ENCODE results near the gene CCDC191.

The CCDC191 gene, protein sequence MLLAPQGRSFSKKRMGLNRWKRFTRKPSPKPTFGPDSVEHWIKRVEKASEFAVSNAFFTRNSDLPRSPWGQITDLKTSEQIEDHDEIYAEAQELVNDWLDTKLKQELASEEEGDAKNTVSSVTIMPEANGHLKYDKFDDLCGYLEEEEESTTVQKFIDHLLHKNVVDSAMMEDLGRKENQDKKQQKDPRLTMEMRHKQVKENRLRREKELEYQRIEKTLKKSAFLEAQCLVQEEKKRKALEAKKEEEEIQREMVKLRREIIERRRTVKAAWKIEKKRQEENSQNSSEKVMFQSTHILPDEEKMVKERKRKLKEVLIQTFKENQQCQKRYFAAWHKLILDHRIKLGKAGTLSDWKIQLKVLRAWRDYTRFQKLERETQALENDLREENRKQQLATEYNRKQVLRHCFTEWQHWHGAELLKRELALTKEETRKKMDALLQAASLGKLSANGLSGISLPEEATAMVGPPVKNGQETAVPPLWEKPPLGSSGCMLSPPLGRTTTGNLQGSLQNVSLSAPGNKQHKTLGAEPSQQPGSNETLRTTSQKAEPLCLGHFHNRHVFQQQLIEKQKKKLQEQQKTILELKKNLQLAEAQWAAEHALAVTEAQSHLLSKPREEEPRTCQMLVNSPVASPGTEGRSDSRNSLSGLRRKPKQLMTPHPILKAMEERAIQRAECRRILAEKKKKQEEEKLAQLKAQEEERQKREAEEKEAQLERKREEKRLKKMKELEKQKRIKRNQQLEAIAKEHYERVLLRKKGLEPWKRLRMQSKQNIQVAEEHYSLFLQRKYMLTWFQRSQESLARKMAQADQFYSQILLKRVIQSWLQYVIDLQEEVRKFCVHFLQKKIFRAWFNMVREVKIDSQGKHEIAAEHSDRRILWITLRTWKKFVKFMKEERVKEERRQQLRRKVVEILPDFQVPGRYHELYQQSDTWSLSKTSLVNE

DNA sequence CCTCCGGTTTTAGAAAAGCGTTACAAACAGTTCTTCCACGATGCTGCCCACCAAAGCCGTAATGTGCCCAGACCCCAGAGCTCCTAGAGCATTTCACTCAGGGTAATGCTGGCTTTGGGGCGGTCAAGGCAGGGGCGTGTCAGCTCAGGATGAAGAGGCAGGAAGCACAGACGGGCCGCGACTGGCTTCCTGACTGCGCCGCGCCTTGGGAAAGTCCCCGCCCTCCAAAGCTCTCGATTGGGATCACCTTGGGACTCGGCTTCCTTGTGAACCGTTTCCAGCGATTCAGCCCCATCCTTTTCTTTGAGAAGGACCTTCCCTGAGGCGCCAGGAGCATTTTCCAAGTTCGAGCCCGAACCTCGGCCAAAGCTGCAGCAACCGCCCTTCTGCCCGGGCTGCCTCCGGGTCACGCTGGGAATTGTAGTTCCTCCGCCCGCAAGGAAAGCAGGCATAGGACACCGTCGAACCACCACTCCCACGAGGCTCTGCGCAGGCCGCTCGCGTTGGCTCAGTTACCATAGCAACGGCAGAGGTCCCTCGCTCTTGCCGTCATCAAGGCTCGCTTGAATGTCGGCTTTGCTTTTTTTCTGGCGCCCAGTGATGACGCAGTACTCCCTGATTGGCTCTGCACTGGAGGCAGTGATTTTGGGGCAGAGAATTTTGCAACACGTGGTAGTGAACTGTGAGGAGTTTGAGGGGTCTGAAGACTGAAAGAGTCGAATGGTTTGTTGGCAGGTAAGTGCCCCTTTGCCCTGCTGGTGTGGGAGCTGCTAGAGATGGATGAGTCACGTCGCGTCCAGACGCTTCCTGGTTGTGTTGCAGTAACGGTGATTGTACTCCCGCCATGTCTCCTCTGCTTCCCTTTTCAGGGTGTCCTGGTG is at the start of gene CCDC191, which contains the start of gene QTRT2:
CCDC191 (minus strand) TSS at position 397 of the 881 bp plus-strand sequence; CDS start at position 337, 60 bp downstream.
QTRT2 (plus strand) TSS at position 608 of the 881 bp plus-strand sequence. CDS start 8,521 bp downstream, outside the sequence.
- in situ Hi-C loops (cut with MboI; ENCODE audit: low sequenced_read_pairs): no loop called here

DNA sequence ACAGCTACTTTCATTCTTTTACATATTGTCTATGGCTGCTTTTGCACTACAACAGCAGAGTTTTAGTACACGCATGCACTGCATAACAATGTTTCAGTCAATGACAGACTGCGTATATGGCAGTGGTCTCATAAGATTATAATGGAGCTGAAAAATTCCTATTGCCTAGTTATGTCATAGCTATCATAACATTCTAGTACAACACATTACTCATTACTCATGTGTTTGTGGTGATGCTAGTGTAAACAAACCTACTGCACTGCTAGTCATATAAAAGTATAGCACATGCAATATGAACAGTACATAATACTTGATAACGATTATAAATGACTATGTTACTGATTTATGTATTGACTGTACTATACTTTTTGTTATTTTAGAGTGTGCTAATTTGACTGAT is 48.1 kb upstream of the CCDC191 start:
- in situ Hi-C loops (cut with MboI; ENCODE audit: low sequenced_read_pairs): no loop called here

DNA sequence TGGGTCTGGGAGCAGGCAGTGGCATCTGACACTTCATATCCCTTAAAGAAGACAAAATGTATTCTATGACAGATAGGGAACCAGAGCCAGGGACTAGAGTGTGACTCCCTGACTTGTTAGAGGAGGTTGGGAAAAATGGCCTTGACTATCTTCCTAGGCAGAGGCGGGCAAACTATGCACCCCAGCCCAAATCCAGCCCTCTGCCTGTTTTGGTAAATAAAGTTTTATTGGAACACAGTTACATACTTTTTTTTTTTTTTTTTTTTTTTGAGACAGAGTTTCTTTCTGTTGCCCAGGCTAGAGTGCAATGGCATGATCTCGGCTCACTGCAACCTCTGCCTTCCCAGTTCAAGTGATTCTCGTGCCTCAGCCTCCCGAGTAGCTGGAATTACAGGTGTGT is 47.5 kb upstream of the CCDC191 start:
- in situ Hi-C loops (cut with MboI; ENCODE audit: low sequenced_read_pairs): no loop called here

DNA sequence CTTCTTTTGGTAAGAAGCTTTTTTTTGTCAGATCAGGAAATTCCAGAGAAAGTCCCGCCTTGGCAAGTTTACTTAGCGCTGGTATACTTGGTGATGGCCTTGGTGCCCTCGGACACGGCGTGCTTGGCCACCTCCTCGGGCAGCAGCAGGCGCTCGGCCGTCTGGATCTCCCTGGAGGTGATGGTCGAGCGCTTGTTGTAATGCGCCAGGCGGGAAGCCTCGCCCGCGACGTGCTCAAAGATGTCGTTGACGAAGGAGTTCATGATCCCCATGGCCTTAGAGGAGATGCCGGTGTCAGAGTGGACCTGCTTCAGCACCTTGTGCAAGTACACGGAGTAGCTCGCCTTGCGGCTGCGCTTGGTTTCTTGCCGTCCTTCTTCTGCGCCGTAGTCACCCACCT is 46.9 kb upstream of the CCDC191 start:
- in situ Hi-C loops (cut with MboI; ENCODE audit: low sequenced_read_pairs): no loop called here

DNA sequence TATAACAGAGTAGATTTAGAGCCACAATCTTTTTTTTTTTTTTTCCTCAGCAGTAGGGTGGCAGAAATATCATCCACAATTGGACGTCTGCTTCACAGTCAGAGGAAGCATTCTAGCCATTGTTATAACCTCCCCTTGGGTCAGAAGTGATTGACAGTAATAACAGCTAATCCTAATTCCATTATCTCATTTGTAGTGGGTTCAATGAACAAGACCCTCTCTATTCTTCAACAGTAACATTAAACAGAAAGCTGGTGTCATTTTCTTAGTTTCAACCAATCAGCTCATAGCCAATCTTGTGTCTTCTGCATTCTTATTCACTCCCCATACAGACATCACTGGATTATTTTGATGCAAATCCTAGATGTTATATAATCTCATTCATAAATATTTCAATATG is 44.8 kb upstream of the CCDC191 start:
- in situ Hi-C loops (cut with MboI; ENCODE audit: low sequenced_read_pairs): no loop called here

DNA sequence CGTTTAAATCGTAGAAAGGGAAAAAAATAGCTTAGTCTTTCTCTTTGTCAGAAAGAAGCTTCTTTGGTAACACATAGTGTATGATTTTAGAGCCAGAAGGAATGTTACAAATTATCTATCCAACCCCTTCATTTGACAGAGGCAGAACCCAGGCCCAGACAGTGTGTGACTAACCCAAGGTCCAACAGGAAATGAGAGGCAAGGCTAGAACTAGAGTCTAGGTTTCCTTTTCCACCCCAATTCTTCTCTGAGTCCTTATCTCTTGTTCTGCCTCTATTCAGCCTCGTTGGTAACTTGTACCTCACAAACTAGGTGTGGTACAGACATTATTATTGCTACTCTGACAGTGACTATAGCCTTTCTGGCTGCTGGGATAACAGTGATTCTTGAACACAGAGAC is 39.5 kb upstream of the CCDC191 start:
- in situ Hi-C loops (cut with MboI; ENCODE audit: low sequenced_read_pairs): no loop called here

DNA sequence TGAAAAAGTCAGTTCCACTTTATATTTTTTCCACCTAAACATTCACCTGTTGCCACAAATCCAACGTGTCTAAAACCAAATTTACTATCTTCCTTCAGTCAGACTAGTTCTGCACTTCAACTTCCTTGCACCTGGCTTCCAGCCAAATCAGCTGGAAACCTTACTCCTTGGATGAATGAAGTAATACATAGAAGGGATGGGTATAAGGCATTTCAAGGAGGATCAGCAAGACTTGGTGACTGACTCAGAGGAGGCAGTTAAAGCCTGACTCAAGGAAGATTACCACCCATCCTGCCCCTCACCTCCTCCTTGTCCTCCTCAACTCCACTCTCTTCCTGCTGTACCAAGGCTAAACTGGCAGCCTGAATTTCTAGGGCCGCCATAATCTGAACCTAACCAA is 37.3 kb upstream of the CCDC191 start:
- in situ Hi-C loops (cut with MboI; ENCODE audit: low sequenced_read_pairs): no loop called here

DNA sequence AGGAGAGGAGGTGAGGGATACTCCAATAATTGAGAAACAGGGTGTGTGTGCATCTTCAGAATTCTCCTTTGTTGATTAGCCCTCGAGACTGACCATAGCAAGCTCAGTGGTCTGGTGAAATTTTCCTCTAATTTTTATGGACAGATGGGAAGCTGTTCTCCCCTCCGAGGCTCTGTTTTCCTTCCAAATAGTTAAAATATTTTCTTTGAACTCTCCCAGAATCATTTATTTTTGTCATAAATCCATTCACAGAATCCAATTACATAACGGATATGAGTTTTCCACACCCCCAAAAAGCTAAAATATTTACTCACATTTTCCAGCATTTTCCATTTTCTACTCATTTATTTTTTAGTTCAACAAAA is 36.7 kb upstream of the CCDC191 start:
- in situ Hi-C loops (cut with MboI; ENCODE audit: low sequenced_read_pairs): no loop called here

DNA sequence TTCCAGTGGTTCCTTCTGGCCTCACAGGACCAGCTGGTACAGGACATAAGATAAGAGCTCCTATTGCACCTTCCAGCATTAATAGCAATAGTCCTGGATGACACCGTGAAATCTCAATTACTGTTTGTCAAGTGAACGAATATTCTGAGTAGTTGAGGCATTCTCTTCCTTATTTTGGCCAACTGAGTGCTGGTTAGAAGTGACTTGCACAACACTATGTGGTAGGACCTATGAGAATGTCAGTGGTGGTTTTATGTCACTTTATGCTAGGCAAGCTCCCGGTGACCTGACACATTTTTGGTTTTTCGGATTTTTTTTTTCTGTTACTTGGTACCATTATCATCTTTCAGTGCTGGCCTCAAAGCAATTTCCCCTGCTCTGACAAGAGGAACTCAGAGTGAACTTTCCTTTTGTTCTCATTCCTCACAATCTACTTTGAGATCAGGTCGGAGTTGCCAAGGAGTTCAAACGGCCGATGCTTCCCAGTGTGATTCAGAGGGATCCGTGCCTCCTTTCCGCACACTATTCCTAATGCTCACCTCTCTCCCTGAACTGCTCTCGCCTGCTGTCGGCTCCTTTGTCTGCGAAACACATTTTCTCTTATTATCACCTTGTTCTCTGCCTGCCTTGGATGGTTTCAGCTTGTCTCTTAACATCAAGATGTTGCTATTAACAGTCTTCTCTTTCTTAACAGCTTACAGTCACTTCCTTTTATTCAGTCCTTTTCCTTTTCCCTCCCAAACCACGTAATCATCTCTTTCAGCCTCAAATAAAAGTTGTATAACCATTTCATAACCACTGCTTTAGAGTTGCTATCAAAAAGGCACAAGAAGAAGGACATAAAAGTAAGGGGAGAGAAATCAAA is 36.1 kb upstream of the CCDC191 start:
- in situ Hi-C loops (cut with MboI; ENCODE audit: low sequenced_read_pairs): no loop called here

DNA sequence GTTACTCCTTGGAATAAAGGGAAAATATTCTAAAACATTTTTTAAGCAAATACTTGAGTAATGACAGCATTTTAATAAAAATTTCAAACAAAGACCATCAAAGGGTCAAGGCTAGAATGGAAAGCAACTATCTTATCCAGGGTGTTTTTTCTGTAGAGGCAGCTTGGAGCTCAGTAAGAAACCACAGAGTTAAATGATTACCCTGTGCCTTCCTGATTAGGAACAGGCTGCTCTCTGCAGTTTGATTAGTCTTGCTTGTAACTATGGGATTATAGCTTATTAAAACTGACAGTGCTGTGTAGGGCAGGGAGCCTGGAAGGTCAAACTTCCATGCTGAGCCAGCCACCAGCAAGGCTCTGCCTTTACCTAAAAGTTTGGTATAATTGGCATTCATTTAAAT is 33.3 kb upstream of the CCDC191 start:
- in situ Hi-C loops (cut with MboI; ENCODE audit: low sequenced_read_pairs): no loop called here

DNA sequence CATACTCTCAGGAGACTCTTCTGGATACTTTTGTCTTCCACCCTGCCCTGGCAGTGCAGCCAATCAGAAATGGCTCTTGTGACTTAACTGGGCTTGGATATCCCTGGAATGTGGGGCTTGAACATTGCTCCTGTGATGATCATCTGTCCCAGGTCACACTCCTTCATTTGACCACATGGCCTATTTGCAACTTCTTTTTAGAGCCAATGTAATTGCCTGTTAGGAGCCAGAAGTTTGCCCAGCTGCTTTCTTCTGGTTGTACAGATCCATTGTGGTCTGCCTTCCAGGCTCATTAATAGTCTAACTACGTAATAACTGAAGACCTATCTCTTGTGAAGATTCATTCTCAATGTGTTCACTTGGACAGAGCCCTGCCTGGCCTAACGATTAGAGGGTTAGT is 30.0 kb upstream of the CCDC191 start:
- in situ Hi-C loops (cut with MboI; ENCODE audit: low sequenced_read_pairs): no loop called here

DNA sequence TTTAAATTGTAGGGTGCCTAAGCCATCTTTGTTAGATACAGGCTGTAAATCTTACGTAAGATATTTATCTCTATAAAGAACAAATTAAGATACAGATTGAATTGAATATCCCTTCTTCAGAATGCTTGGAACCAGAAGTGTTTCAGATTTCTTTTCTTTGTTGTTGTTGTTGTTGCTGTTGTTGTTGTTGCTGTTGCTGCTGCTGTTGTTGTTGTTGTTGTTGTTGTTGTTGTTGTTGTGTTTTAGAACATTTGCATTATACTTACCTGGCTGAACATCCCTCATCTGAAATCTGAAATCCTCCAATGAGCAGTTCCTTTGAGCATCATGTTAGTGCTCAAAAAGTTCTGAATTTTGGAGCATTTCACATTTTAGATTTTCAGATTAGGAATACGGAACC is 26.8 kb upstream of the CCDC191 start:
- in situ Hi-C loops (cut with MboI; ENCODE audit: low sequenced_read_pairs): no loop called here

DNA sequence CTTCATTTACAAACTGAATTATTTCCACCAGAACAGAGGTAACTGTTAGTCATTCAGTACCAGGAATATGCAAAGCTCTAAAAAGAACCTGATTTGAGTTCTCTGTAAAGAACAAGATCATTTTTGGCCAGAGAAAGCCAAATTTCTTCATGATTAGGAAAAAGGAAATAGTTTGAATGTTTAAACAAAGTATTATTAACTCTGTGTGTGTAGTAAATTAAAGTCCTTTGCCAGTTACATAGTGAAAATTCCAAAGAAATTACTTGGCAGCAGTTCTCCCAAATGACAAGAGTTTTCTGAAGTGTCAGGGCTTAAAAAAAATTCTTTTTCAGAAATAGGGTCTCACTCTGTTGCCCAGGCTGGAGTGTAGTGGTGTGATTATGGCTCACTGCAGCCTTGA is 24.7 kb upstream of the CCDC191 start:
- in situ Hi-C loops (cut with MboI; ENCODE audit: low sequenced_read_pairs): no loop called here

DNA sequence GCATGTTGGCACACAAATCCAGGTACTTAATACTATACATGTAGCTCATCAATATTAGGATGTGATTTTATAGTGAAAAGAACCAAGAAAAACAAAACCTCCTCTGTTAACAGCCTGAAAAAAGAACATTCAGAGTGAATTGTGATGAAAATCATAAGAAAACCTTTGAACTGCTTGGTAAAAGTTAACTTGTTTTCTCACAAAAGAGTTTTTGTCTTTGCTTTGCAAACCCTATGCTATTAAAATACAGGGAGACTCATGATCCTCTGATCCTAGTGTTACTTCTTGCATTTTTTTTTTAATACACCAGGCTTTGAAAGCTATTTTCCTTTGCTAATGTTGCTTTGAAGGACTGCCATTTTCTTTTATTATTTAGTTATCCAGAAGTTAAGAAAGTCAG is 23.9 kb upstream of the CCDC191 start:
- in situ Hi-C loops (cut with MboI; ENCODE audit: low sequenced_read_pairs): no loop called here

DNA sequence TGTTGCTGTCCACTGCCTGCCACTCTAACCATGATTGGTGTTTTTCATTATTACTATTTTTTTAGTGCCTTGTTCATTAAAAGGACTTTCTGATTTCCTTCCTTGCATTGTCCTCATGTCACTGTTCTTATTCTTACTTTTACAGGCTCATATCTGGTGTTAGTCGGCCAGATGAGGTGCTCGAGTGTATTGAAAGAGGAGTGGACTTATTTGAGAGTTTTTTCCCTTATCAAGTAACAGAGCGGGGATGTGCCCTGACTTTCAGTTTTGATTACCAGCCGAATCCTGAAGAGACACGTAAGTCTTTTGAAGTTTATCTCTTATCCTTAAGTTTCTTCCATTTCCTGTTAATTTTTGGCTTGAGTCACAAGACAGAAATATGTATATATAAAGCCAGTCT is 23.4 kb upstream of the CCDC191 start:
- in situ Hi-C loops (cut with MboI; ENCODE audit: low sequenced_read_pairs): no loop called here

DNA sequence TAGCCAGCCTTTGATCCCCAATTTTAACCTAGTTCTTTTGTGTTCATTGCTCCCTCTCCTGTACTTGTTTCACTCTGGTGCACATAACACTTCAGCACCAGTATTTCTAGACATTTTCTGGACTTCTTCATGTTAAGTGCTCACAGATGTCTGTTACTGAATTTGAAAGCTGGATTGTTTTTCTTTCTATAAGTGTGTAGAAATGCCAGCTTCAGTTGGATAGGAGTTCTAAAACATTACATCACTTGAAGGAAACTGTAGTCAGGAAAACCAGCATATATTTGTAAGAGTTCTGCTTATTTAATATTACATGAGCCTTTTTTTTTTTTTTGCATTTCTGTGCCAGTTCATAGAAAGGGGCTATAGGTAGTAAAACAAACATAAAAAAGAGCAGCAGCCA is 21.8 kb upstream of the CCDC191 start:
- in situ Hi-C loops (cut with MboI; ENCODE audit: low sequenced_read_pairs): no loop called here

DNA sequence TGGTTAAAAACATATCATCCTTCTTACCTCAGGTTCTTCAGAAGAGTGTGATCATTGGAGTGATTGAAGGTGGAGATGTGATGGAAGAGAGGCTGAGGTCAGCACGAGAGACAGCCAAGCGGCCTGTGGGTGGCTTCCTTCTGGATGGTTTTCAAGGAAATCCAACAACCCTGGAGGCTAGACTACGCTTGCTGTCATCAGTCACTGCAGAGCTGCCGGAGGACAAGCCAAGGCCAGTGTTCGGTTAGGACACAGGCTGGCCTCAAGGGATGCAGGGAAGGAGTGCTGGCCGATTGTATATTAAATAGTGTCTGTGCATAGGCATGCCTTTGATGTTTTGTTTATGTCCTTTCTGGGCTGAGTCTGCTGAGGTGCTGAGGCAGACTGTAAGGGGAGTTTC is 20.4 kb upstream of the CCDC191 start:
- in situ Hi-C loops (cut with MboI; ENCODE audit: low sequenced_read_pairs): no loop called here

DNA sequence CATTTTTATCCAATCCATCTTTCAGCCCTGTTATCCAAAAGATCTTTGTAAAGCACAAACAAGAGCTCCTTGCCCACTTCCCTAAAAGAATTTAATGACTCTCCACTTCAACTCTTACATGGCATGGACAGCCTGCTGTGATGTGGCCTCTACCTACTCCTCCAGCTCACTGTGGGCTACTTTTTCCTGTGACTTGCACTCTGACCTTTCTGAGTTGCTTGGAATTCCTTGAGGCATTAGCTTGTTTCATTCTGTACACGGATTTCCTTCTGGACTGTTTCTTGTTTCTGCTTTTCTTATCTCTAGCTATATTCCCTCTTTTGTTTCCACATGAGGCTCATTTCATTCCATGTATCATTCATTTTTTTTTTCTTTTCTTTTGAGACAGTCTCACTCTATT is 15.5 kb upstream of the CCDC191 start:
- in situ Hi-C loops (cut with MboI; ENCODE audit: low sequenced_read_pairs): no loop called here

DNA sequence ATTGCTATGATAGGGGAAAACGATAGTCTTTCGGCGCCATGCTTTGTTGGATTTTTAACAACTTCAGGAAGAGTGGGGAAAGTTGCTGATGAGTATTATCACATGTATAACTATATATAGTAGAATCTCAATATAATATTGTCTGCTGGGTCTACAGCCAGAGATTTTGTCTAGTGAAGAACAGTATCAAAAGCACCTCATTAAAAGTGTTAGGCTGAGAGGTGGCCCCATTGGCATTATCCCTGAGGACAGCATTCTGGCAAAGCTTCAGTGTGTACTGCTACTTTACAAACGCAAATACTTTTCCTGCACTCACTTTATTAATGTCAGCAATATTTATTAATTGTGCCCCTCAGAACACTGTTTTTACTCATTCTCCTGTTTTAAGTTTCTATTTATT is 12.0 kb upstream of the CCDC191 start:
- in situ Hi-C loops (cut with MboI; ENCODE audit: low sequenced_read_pairs): no loop called here

DNA sequence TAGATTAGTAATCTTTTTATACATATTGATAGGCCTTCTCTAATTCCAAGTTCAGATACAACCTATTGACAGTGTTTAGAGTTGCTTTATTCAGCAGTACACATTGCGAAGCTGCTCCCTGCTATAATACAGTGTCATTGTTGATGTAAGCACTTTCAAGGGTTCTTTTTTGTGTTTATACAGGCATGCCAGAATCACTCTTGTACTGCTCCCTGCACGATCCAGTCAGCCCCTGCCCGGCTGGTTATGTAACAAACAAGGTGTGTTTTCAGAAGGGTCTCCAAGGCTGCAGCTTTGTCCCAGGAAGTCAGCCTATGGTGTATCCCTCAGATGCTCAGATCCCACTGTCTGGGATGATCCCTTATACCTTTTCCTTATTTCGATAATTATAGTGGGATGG is 11.5 kb upstream of the CCDC191 start:
- in situ Hi-C loops (cut with MboI; ENCODE audit: low sequenced_read_pairs): no loop called here

Measured in HL-60/S4 (cell line).